GM21381 (cell line): Measurements from ENCODE around the gene BCL7A.
"Not testable (repeated sequence)": the region's sequence is repeated elsewhere in the genome, so short reads cannot be mapped to it uniquely, and the experiment has no call there.

Source experiments
- ATAC-seq: cut with Tn5 transposase; IDR thresholded peaks from one replicate; pipeline ENCODE4 v1.9.1; 2021; ENCODE audit warnings: mild to moderate bottlenecking, moderate library complexity; ENCODE audit not compliant: unreplicated experiment

BCL7A gene

DNA sequence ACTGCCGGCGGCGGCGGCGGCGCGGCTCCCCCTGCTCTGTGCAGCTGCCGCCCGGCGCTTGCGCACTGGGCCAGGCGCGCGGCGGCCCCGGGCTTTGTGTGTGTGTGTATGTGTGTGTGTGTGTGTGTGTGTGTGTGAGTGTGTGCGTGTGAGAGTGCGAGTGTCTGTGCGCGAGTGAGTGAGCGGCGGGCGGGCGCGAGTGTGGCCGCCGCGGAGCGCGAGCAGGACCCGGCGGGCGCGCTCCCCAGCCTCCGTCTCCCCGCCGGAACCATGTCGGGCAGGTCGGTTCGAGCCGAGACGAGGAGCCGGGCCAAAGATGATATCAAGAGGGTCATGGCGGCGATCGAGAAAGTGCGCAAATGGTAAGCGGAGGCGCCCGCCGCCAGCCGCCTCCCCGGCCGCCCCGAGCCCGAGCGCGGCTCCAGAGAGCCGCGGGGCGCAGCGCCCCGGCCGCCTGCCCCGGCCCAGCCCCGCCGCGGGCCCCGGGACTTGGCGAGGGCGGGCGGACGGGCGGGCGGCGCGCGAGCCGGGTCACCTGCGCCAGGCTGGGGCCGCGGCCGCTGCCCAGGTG lies at the start of gene BCL7A:
Gene BCL7A (plus strand): TSS at position 63 of the 571 bp plus-strand sequence. CDS start 208 bp downstream, at position 271.
- no peak for ATAC-seq

DNA sequence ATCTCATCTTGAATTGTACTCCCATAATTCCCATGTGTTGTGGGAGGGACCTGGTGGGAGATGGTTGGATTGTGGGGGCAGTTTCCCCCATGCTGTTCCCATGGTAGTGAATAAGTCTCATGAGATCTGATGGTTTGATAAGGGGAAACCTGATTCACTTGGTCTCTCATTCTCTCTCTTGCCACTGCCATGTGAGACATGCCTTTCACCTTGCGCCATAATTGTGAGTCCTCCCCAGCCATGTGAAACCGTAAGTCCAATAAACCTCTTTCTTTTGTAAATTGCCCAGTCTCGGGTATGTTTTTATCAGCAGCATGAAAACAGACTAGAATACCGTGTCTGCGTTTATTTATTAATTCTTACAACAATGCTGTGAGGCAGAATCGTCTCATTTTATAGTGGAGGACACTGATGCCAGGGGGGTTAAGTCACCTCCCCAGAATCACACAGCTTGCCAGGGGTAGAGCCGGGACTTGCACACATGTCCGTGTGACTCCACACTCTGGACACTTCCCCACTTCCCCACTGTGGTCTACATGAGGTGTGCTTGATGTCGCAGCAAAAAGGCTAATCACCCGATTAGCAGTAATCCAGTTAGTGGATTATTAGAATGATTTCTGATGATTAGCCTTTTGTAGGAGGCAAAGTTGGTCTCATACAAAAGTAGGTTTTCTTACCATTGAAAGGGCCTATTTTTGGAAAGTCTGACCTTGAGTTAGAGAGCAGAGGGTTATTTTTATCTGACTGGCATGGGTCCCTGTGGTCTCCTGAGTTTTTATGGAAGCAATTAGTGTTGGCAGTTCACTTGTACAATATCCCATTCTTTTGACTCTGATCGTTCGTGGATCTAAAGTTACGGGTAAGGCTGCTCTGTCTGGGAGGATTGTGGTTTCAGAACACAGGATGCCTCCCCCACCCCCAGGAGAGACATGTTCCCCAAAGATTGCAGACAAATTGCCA lies 47.4 kb upstream of the BCL7A start:
- no peak for ATAC-seq

- no peak for ATAC-seq
Measured at GRCh38 chr12:121975021-121975420, 46.7 kb upstream of the BCL7A start.

DNA sequence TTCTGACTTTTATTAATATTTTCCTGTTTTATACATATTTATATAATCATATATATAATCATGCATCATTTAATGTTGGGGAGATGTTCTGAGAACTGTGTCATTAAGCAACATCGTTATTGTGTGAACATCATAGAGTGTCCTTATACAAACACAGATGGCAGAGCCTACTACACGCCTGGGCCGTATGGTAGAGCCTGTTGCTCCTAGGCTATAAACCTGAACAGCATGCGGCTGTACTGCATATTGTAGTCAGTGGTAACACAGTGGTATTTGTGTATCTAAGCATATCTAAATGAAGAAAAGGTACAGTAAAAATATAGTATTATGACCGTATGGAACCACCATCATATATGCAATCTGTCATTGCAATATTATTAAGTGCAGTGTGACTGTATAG lies 44.7 kb upstream of the BCL7A start:
- no peak for ATAC-seq

DNA sequence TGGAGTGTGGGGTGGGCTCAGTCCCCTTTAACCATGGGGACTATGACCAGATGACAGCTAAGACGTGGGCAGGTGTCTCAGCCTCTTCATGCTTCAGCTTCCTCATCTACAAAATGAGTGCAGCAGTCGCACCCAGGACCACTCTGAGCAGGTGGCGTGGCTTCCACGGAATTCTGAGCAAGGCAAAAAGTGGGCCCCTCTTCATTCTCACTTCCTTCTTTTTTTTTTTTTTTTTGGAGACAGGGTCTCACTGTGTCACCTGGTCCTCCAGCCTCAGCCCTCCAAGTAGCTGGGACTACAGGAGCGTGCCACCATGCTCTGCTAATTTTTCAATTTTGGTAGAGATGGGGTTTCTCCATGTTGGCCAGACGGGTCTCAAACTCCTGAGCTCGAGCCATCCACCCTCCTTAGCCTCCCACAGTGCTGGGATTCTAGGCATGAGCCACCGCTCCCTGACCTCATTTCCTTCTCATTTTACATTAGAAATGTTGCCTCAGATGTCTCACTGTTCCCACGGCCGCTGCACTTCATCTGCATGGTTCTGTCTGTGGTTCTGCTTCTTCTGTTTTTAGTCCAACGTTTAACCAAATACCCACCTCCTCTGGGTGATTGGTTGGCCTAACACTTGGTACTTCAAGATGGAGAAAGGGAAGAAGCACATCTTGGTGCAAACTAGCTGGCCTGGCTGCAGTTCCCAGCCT lies 41.3 kb upstream of the BCL7A start:
- no peak for ATAC-seq

DNA sequence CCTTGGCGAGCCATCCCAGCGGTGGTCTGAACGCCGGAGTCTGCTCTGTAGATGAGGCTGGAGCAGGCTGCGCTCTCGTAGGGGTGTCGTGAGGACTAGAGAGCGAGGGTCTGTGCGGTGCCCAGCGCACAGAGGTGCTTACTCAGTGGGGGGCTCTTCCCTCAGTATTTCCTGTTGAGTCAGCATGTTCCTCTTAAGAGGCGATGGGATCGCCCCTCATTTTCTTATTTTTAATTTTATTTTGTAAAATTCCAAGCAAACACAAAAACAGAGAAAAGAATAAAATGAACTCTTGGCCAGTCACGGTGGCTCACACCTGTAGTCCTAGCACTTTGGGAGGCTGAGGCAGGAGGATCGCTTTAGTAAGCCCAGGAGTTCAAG lies 40.8 kb upstream of the BCL7A start:
- ATAC-seq, result no peak

GRCh38 chr12:121981456-121981855 lies 40.2 kb upstream of the BCL7A start:
- no peak for ATAC-seq

DNA sequence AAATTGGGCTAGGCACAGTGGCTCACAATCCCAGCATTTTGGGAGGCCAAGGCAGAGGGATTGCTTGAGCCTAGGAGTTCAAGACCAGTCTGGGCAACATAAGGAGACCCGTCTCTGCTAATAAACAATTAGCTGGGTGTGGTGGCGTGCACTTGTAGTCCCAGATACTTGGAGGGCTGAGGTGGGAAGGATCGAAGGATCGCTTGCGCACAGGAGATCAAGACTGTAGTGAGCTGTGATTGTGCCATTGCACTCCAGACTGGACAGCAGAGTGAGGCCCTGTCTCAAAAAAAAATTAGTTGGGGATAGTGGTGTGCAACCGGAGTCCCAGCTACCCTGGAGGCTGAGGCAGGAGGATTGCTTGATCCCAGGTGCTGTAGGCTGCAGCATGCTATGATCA lies 38.7 kb upstream of the BCL7A start:
- ATAC-seq, result no peak

DNA sequence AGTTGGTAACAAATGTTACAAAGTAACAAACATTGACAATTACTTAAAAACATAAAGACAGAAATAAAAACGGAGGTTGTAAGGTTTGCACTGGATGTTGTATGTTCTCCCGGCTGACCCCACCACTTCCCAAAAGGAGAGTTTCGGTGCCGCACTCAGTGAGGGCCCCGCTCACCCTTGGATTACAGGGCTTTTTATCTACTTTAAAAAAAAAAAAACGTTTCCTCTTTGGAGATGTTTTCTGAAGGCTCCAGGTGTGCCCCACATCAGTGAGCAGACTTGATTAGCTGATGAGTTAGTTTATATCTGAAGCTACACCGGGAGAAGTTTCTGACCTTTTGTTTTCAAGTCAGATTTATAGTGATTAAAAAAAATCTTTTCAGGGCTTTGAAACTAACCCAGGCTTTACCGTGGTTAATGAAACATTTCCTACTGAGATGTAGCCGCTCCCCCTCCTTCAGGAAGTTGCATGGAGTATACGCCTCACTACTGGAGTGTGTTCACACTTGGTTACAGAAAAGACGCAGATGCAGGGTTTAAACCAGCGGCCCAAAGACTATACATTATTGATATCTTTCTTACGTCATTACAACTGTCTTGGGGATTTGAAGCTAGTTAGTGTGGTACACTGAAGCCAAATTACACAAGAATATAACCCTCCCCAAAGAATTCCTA lies 38.0 kb upstream of the BCL7A start:
- ATAC-seq, result no peak

DNA sequence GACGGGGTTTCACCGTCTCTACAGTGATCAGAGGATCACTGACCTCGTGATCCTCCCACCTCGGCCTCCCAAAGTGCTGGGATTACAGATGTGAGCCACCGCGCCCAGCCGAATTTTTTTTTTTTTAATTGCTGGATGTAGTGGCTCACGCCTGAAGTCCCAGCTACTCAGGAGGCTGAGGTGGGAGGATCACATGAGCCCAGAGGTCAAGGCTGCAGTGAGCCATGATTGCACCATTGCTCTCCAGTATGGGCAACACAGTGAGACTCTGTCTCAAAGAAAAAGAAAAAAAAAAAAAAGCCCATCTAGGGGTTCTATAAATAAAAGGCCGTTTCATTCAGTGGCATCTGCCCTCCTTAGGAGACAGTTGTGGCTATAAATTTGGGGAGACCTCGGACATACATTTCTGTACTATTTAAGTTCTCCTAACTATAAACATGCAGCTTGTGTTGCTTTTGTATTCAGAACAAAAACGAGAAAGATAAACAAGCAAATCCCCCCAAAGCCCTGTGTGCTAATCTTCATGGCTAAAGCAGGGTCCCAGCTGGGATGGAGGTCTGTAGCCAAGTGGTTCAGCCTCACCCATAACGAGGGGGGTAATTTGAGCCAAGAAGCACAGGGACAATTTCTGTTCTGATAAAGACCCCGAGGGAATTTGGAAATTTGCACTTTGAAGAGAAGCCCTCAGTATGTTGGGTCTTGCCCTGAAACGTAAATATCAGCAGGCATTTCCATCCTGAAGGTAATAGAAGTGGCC lies 35.0 kb upstream of the BCL7A start:
- ATAC-seq, result no peak

DNA sequence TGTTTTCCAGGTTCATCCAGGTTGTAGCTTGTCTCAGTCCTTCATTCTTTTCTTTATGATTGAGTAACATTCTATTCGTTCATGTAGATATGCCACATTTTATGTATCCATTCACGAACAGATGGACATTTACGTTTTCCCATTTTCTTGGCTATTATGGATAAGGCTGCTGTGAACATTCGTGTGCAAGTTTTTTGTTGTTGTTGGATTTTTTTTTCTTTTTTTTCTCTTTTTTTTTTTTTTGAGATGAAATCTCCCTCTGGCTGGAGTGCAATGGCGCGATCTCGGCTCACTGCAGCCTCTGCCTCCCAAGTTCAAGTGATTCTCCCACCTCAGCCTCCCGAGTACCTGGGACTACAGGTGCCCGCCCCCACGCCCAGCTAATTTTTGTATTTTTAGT lies 33.2 kb upstream of the BCL7A start:
- ATAC-seq, result not testable (repeated sequence)

GRCh38 chr12:121989276-121990113 lies 32.2 kb upstream of the BCL7A start:
- no peak for ATAC-seq

DNA sequence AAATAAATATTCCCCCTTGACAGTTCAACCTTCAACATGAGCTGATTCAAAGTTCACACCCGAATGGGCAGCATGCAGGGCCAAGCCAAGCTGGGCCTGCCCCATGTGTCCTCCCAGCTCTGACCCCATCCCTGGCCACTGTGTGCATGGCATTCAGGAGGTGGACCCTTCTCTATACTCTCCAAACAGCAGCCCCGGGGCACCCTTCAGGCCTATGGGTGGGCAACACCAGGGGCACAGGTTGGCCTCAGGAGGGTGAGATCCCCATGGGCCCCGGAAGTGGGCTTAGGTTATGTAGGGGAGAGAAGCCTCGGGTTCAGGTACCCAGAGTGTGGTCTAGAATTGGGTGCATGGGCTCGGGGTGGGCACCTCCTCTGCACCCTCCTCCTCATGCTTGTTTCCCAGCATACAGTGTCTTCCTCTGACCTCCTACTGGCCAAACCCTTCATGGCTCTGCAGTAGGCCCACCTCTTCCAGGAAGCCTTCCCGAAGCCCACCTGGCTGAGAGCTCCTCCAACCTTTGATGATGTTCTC lies 31.5 kb upstream of the BCL7A start:
- no peak for ATAC-seq

DNA sequence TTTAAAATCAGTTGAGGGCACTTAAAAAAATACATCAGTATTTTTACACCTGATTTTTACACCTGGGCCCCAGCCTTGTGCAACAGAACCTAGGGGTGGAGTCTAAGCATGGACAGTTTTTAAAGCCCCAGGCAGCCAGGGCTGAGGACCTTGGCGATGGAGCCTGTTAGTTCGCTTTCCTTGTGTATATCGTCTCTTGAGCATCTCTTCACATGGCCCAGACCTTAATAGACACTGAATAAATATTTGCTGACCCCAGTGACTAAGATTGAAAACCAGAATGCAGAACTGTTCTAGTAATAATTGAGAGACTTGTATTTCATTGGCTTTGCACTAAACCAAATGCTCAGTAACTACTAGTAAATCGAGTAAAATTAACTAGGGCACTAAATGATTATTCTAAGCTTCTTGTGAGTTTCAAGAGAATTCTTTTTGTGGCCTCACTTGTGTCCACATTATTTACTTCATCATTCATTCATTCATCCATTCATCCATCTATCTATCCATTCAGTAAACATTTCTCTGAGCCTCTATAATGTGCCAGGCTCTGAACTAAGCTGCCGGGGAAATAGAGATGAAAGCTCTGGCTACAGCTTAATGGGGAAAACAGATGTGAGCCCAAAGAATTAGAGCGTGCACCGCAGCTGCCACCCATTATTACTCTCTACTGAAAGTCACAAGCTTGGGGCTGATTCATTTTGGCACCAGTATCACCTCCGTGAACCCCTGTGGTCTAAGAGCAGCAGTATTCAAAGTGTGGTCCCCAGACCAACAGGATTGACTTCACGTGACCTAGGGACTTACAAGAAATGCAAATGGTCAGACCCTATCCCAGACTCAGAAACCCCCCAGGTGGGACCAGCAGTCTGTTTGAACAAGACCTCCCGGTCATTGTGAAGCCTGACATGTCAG lies 30.7 kb upstream of the BCL7A start:
- ATAC-seq, result peak; percentile 61

GRCh38 chr12:121992059-121992879 lies 29.4 kb upstream of the BCL7A start:
- ATAC-seq, result peak; percentile 79

DNA sequence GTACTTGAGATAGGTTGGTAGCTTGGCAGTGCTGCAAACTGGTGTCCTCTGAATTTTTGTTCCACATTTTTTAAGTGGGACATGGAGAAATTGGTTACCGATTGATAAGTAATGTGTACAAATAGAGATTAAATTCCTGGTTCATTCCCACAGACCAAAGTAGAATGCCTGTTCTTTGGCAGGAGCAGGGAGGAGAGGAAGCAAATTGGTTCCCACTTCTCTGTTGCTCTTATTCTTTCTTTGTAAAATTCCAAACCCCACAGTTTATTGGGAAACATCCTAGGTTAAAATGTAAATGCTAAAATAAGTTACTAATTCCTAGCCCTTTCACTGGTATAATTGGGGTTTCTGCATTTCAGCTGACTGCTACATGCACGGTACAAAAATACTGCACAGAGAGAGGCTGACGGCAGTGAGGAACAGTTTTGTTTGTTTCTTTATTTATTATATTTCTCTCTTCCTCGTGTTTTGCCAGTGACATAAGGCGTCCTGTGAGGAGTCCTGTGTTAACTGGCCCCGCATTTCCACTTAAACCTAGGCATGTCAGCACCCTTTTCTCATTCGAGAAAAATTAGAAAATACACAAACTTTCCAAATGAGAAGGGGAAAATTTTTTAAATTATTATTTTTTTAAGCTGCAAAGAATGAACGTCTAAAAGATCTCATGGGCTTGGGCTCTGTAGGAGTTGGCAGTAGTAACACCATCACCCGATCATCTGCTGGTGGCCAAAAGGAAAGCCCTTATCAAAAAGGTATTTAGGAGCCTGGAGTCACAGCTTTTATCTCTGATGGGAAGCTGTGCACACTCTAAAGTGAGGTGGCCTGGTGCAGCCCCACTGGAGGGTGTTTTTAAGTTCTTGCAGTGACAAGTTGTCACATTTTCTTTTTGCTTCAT lies 25.4 kb upstream of the BCL7A start:
- no peak for ATAC-seq
